HUES6 (cell line): ENCODE data around the gene DENND1B.
"Not testable (repeated sequence)": the region's sequence is repeated elsewhere in the genome, so short reads cannot be mapped to it uniquely, and the experiment has no call there.

Source experiments
- H3K27ac ChIP-seq: 2 replicates; pipeline ENCODE4 v1.7.0; 2013; ENCODE audit warnings: low read depth, mild to moderate bottlenecking, low read length, inconsistent platforms
- H3K27me3 ChIP-seq: 2 replicates; pipeline ENCODE4 v1.6.1; 2013; ENCODE audit warnings: low read length; ENCODE audit not compliant: control insufficient read depth, insufficient read depth
- H3K36me3 ChIP-seq: 2 replicates; pipeline ENCODE4 v1.6.1; 2013; ENCODE audit warnings: low read length; ENCODE audit not compliant: control insufficient read depth, insufficient read depth
- H3K4me1 ChIP-seq: 2 replicates; pipeline ENCODE4 v1.6.1; 2013; ENCODE audit warnings: low read length; ENCODE audit not compliant: control insufficient read depth, insufficient read depth
- H3K4me3 ChIP-seq: 2 replicates; pipeline ENCODE4 v1.5.1; 2013; ENCODE audit warnings: low read depth, low read length
- H3K9ac ChIP-seq: one replicate; pipeline ENCODE4 v1.6.1; 2013; ENCODE audit warnings: mild to moderate bottlenecking, low read length
- H3K9me3 ChIP-seq: 2 replicates; pipeline ENCODE4 v1.6.1; 2013; ENCODE audit warnings: low read depth, low read length; ENCODE audit not compliant: control insufficient read depth, insufficient read depth

DENND1B gene

DNA sequence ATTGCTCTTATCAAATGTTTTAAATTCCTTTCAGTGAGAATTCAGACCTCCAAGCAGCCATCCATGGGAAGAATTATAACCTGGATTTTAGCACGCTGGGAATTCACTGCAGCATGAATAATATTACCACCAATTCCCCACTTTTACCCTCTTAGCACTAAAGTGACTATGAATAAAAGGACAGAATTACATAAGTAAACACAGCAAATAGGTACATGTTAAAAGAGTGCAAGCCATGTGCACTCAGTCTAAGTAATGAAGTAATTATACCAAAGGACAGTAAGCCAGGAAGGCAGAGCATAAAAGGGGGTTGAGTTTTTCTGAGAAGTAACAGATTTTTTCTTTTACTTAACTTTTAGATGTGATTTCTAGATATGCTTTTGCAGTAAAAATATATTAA is 176.3 kb downstream of the DENND1B start:
- H3K27ac ChIP-seq = no peak overlapping the region
- H3K9me3 ChIP-seq = no peaks in the 10 kb centered on the region
- H3K36me3 ChIP-seq = no peaks in the 10 kb centered on the region
- H3K4me3 ChIP-seq = no peak overlapping the region
- no peaks in the 10 kb centered on the region for H3K27me3 ChIP-seq
- H3K4me1 ChIP-seq = no peaks in the 10 kb centered on the region
- no peak overlapping the region for H3K9ac ChIP-seq

DNA sequence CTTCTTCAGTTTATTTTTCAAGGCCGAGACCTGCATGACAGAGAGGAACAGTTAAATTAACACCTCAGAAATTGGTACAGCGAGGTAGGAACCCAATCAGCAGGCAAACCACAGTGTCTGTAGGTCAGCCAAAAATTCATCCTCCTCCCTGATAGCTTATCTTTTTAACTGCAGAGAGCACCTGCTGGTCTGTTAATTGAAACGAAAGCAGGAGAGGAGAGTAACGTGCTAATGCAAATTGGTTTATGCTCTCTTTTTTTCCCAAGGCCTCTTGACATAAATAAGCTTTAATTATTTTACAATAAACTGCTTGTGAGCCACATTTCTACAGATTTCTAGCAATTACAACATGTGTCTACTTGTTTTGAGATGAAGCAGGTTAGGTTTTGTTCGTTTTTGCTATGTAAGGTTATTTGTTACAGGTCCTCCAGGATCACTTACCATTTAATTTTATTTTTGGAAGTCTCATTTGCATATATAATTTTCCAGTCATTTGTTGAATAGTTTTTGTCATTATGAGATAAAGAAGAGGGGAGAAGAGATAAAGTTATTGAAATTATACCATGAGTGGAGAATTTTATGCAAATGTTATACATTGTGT is 179.9 kb downstream of the DENND1B start:
- no peaks in the 10 kb centered on the region for H3K27me3 ChIP-seq
- no peak overlapping the region for H3K27ac ChIP-seq
- no peaks in the 10 kb centered on the region for H3K4me1 ChIP-seq
- H3K36me3 ChIP-seq = no peaks in the 10 kb centered on the region
- H3K9me3 ChIP-seq = no peaks in the 10 kb centered on the region
- no peak overlapping the region for H3K4me3 ChIP-seq
- no peak overlapping the region for H3K9ac ChIP-seq

GRCh38 chr1:197590687-197591086 is 184.6 kb downstream of the DENND1B start:
- Histone ChIP-seq H3K4me1 (no peaks in the 10 kb centered on the region), H3K9ac (no peak overlapping the region), H3K27ac (no peak overlapping the region), H3K27me3 (no peaks in the 10 kb centered on the region), H3K36me3 (no peaks in the 10 kb centered on the region), H3K4me3 (no peak overlapping the region), H3K9me3 (no peaks in the 10 kb centered on the region)

GRCh38 chr1:197585809-197586208 is 189.5 kb downstream of the DENND1B start:
- no peak overlapping the region for H3K4me3 ChIP-seq
- no peaks in the 10 kb centered on the region for H3K9me3 ChIP-seq
- no peaks in the 10 kb centered on the region for H3K4me1 ChIP-seq
- no peaks in the 10 kb centered on the region for H3K27me3 ChIP-seq
- H3K36me3 ChIP-seq = no peaks in the 10 kb centered on the region
- H3K27ac ChIP-seq = no peak overlapping the region
- no peak overlapping the region for H3K9ac ChIP-seq

- Histone ChIP-seq H3K4me1 (no peaks in the 10 kb centered on the region), H3K4me3 (no peak overlapping the region), H3K27ac (no peak overlapping the region), H3K9ac (no peak overlapping the region), H3K36me3 (no peaks in the 10 kb centered on the region), H3K9me3 (no peaks in the 10 kb centered on the region), H3K27me3 (no peaks in the 10 kb centered on the region)
Measured at GRCh38 chr1:197577580-197577979, 197.7 kb downstream of the DENND1B start.

GRCh38 chr1:197575531-197575930 is 199.7 kb downstream of the DENND1B start:
- H3K9ac ChIP-seq, H3K27ac ChIP-seq, H3K27me3 ChIP-seq, H3K4me1 ChIP-seq, H3K36me3 ChIP-seq, H3K4me3 ChIP-seq, H3K9me3 ChIP-seq: not testable (repeated sequence)

DNA sequence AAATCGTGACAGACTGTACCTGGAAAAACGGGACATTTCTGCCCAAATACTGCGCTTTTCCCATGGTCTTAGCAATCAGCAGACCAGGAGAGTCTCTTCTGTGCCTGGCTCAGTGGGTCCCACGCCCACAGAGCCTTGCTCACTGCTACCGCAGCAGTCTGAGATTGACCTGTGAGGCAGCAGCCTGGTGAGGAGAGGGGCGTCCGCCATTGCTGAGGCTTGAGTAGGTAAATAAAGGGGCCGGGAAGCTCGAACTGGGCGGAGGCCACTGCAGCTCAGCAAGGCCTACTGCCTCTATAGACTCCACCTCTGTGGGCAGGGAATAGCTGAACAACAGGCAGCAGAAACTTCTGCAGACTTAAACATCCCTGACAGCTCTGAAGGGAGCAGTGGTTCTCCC is 203.1 kb downstream of the DENND1B start:
- H3K36me3 ChIP-seq = no peaks in the 10 kb centered on the region
- H3K4me1 ChIP-seq = no peaks in the 10 kb centered on the region
- no peak overlapping the region for H3K27ac ChIP-seq
- H3K9me3 ChIP-seq = peaks cover 7% of the 10 kb centered on the region; the same call in 1 of the 2 replicates
- no peak overlapping the region for H3K4me3 ChIP-seq
- H3K9ac ChIP-seq = no peak overlapping the region
- no peaks in the 10 kb centered on the region for H3K27me3 ChIP-seq

DNA sequence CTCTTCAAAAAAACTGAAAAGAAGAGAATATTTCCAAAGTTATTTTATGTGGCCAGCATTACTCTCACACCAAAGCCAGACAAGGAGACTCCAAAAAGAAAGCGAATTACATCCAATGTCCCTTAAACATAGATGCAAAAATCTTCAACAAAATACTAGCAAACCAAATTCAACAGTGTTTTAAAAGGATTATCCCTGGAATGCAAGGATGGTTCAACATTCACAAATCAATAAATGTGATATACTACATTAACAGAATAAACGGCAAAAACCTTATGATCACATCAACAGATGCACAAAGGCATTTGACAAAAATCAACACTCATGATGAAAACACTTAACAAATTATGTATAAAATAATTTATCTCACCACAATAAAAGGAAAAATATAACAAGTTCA is 207.8 kb downstream of the DENND1B start:
- Histone ChIP-seq H3K27ac (no peak overlapping the region), H3K4me1 (no peaks in the 10 kb centered on the region), H3K27me3 (no peaks in the 10 kb centered on the region), H3K4me3 (no peak overlapping the region), H3K9me3 (peaks cover 7% of the 10 kb centered on the region; the same call in 1 of the 2 replicates), H3K9ac (no peak overlapping the region), H3K36me3 (no peaks in the 10 kb centered on the region)

DNA sequence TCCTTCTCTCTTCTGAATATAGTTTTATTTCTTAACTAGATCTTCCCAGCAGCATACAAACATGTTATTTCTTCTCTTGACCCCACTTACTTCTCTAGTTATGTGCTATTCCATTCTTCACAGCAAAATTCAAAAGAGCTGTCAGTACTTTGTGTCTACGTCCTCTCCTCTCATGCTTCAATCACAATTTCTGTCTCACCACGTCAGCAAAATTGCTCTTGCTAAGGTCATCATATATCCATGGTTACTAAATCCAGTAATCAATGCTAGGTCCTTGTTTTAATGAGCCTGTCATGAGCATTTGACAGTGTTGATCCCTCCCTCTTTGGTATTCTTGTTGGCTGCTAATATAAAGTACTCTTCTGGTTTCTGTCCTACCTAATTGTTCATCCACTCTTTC is 214.2 kb downstream of the DENND1B start:
- Histone ChIP-seq H3K4me1 (no peaks in the 10 kb centered on the region), H3K36me3 (no peaks in the 10 kb centered on the region), H3K27ac (no peak overlapping the region)

DNA sequence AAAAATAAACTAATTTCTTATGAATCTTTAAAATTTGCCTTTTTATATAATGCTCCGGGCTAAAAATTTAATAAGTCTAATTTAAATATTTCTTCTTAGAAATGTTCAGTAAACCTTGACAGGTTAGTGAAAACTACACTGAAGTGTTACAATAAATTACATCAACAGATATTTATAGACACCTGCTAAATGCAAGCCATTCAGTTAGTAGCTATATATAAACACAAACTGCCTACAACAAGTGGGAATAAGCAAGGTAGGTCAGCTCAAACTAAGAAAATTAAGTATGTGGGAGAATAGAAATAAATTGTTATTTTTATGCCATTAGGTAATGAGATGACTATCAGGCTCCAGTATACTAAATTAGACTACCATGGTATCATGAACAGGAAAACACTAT is 215.6 kb downstream of the DENND1B start:
- Histone ChIP-seq H3K4me3 (no peak overlapping the region), H3K27ac (no peak overlapping the region), H3K27me3 (no peaks in the 10 kb centered on the region), H3K4me1 (no peaks in the 10 kb centered on the region), H3K36me3 (no peaks in the 10 kb centered on the region), H3K9me3 (no peaks in the 10 kb centered on the region), H3K9ac (no peak overlapping the region)

More for the DNA sequence above, 214.2 kb downstream of the DENND1B start:
- Histone ChIP-seq H3K4me3 (no peak overlapping the region), H3K9me3 (no peaks in the 10 kb centered on the region), H3K9ac (no peak overlapping the region), H3K27me3 (no peaks in the 10 kb centered on the region)

- H3K27me3 ChIP-seq = no peaks in the 10 kb centered on the region
- no peaks in the 10 kb centered on the region for H3K4me1 ChIP-seq
- no peak overlapping the region for H3K27ac ChIP-seq
- no peak overlapping the region for H3K9ac ChIP-seq
- no peaks in the 10 kb centered on the region for H3K36me3 ChIP-seq
- no peaks in the 10 kb centered on the region for H3K9me3 ChIP-seq
- no peak overlapping the region for H3K4me3 ChIP-seq
Measured at GRCh38 chr1:197559244-197559643, 216.0 kb downstream of the DENND1B start.

DNA sequence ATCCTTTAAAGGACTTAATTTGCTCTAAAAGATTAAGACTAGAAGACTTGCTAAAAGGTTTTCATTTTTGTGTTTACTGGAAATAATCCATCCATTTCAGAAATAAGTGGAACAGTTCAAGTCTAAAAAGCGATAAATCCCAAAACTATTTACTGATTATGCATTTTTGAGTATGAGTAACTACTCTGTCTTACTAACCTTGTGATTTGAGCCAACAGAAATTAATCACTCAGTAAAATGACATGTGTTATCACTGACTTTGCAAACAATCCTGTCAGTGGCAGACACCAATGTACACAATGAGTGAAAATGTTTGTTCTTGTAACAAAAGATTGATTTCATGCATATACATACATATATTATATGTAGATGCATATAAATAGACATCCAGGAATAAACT is 218.0 kb downstream of the DENND1B start:
- Histone ChIP-seq H3K27me3 (no peaks in the 10 kb centered on the region), H3K36me3 (no peaks in the 10 kb centered on the region), H3K4me1 (no peaks in the 10 kb centered on the region), H3K9me3 (no peaks in the 10 kb centered on the region), H3K4me3 (no peak overlapping the region), H3K9ac (no peak overlapping the region), H3K27ac (no peak overlapping the region)
